DOHH2 (cell line): Measurements from ENCODE around the gene CD2BP2.
"Not testable (repeated sequence)": the region's sequence is repeated elsewhere in the genome, so short reads cannot be mapped to it uniquely, and the experiment has no call there.

ENCODE experiments used
- H3F3A ChIP-seq: fragments of 200-600 bp; sonication (generic), shearing (Covaris generic); 2 replicates; pipeline ENCODE4 v1.6.0; 2016; ENCODE audit warnings: antibody characterized with exemption, mild to moderate bottlenecking; ENCODE audit not compliant: control insufficient read depth, insufficient read depth
- H3K27ac ChIP-seq: fragments of 200-600 bp; sonication (generic); 2 replicates; pipeline ENCODE4 v1.5.1; 2014; ENCODE audit warnings: low read depth, mild to moderate bottlenecking, low read length, moderate library complexity
- H3K27me3 ChIP-seq: fragments of 200-600 bp; sonication (generic); 2 replicates; pipeline ENCODE4 v1.6.1; 2014; ENCODE audit warnings: mild to moderate bottlenecking, low read length, mixed read lengths; ENCODE audit not compliant: control insufficient read depth
- H3K36me3 ChIP-seq: fragments of 200-600 bp; sonication (generic); 2 replicates; pipeline ENCODE4 v1.6.1; 2014; ENCODE audit warnings: mild to moderate bottlenecking, low read length, moderate library complexity, mixed read lengths; ENCODE audit not compliant: control insufficient read depth
- H3K4me1 ChIP-seq: fragments of 200-600 bp; sonication (generic); 2 replicates; pipeline ENCODE4 v1.6.1; 2014; ENCODE audit warnings: mild to moderate bottlenecking, low read length, mixed read lengths; ENCODE audit not compliant: control insufficient read depth
- H3K4me2 ChIP-seq: fragments of 200-600 bp; sonication (generic); 2 replicates; pipeline ENCODE4 v1.6.0; 2014; ENCODE audit warnings: mild to moderate bottlenecking, low read length, moderate library complexity
- H3K4me3 ChIP-seq: fragments of 200-600 bp; sonication (generic); 2 replicates; pipeline ENCODE4 v1.5.1; 2014; ENCODE audit warnings: mild to moderate bottlenecking, low read length, mixed read lengths
- H3K79me2 ChIP-seq: fragments of 200-600 bp; sonication (generic); 2 replicates; pipeline ENCODE4 v1.6.1; 2014; ENCODE audit warnings: mild to moderate bottlenecking, low read length, mixed read lengths; ENCODE audit not compliant: control insufficient read depth
- H3K9me2 ChIP-seq: fragments of 200-600 bp; sonication (generic); replicated peaks from 2 replicates; pipeline ENCODE4 v1.6.1; 2014; ENCODE audit warnings: mild to moderate bottlenecking, low read length, mixed read lengths; ENCODE audit not compliant: control insufficient read depth
- H3K9me3 ChIP-seq: fragments of 200-600 bp; sonication (generic); 2 replicates; pipeline ENCODE4 v1.6.1; 2014; ENCODE audit warnings: antibody characterized with exemption, low read length, mixed read lengths; ENCODE audit not compliant: control insufficient read depth, insufficient read depth
- H4K20me1 ChIP-seq: fragments of 200-600 bp; sonication (generic); 2 replicates; pipeline ENCODE4 v1.6.0; 2014; ENCODE audit warnings: low read depth, mild to moderate bottlenecking, antibody characterized with exemption, low read length, moderate library complexity; ENCODE audit not compliant: control insufficient read depth, insufficient read depth
- CTCF ChIP-seq: fragments of 200-600 bp; sonication (generic); IDR thresholded peaks from one replicate; pipeline ENCODE4 v1.5.1; 2014; ENCODE audit warnings: antibody characterized with exemption, mild to moderate bottlenecking, low read depth, low read length; ENCODE audit not compliant: poor library complexity, severe bottlenecking
- EZH2phosphoT487 ChIP-seq: fragments of 200-600 bp; sonication (generic); IDR thresholded peaks from 2 replicates; pipeline ENCODE4 v1.6.1; 2017; ENCODE audit warnings: borderline replicate concordance, mild to moderate bottlenecking, antibody characterized with exemption, low read length, moderate library complexity, mixed read lengths

CD2BP2 gene

GRCh38 chr16:30398661-30399434 lies 43.7 kb upstream of the CD2BP2 start:
- no peaks in the 10 kb centered on the region for H3K9me2 ChIP-seq
- peaks cover 4% of the 10 kb centered on the region for H3F3A ChIP-seq
- H3K36me3 ChIP-seq = peaks cover 31% of the 10 kb centered on the region
- TF ChIP-seq CTCF (no peak), EZH2phosphoT487 (no peak)
- no peaks in the 10 kb centered on the region for H3K27me3 ChIP-seq
- H3K9me3 ChIP-seq = no peaks in the 10 kb centered on the region
- H3K27ac ChIP-seq = no peak overlapping the region
- H3K4me1 ChIP-seq = peaks cover 44% of the 10 kb centered on the region
- peaks cover 3% of the 10 kb centered on the region; the same call in 1 of the 2 replicates for H4K20me1 ChIP-seq
- H3K79me2 ChIP-seq = peaks cover 28% of the 10 kb centered on the region
- no peak overlapping the region for H3K4me3 ChIP-seq
- H3K4me2 ChIP-seq = no peak overlapping the region

DNA sequence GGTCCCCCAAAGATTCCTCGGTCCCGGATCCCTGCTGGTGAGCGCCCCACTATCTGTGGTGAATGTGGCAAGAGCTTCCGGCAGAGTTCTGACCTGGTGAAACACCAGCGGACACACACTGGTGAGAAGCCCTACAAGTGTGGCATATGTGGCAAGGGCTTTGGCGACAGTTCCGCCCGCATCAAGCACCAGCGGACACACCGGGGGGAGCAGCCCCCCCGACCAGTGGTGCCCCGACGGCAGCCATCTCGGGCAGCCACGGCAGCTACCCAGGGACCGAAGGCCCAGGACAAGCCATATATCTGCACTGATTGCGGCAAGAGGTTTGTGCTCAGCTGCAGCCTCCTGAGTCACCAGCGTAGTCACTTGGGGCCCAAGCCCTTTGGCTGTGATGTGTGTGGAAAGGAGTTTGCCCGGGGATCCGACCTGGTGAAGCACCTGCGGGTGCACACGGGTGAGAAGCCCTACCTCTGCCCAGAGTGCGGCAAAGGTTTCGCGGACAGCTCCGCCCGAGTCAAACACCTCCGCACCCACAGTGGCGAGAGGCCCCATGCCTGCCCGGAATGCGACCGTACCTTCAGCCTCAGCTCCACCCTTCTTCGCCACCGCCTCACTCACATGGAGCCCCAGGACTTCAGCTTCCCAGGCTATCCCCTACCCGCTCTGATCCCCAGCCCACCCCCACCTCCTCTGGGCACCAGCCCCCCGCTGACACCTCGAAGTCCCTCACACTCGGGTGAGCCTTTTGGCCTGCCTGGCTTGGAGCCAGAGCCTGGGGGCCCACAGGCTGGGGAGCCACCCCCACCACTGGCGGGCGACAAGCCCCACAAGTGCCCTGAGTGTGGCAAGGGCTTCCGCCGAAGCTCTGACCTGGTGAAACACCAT lies 42.9 kb upstream of the CD2BP2 start:
- H3K9me3 ChIP-seq = no peaks in the 10 kb centered on the region
- H3K79me2 ChIP-seq = peaks cover 28% of the 10 kb centered on the region
- no peak overlapping the region for H3K4me3 ChIP-seq
- peaks cover 31% of the 10 kb centered on the region for H3K36me3 ChIP-seq
- H3K4me2 ChIP-seq = no peak overlapping the region
- TF ChIP-seq CTCF (no peak), EZH2phosphoT487 (no peak)
- peaks cover 3% of the 10 kb centered on the region; the same call in 1 of the 2 replicates for H4K20me1 ChIP-seq
- H3K27ac ChIP-seq = no peak overlapping the region
- H3K9me2 ChIP-seq = no peaks in the 10 kb centered on the region
- no peaks in the 10 kb centered on the region for H3K27me3 ChIP-seq
- H3K4me1 ChIP-seq = peaks cover 44% of the 10 kb centered on the region
- H3F3A ChIP-seq = peaks cover 4% of the 10 kb centered on the region

- Histone ChIP-seq H4K20me1 (peaks cover 3% of the 10 kb centered on the region; the same call in 1 of the 2 replicates), H3K9me2 (no peaks in the 10 kb centered on the region), H3K4me1 (peaks cover 44% of the 10 kb centered on the region), H3K9me3 (no peaks in the 10 kb centered on the region), H3F3A (peaks cover 4% of the 10 kb centered on the region), H3K4me2 (peak overlapping the region; percentile 97), H3K79me2 (peaks cover 28% of the 10 kb centered on the region), H3K27me3 (no peaks in the 10 kb centered on the region), H3K36me3 (peaks cover 31% of the 10 kb centered on the region), H3K27ac (no peak overlapping the region), H3K4me3 (no peak overlapping the region)
- TF ChIP-seq CTCF (no peak), EZH2phosphoT487 (no peak)
These were observed 41.9 kb upstream of the CD2BP2 start for GRCh38 chr16:30397056-30397455.

DNA sequence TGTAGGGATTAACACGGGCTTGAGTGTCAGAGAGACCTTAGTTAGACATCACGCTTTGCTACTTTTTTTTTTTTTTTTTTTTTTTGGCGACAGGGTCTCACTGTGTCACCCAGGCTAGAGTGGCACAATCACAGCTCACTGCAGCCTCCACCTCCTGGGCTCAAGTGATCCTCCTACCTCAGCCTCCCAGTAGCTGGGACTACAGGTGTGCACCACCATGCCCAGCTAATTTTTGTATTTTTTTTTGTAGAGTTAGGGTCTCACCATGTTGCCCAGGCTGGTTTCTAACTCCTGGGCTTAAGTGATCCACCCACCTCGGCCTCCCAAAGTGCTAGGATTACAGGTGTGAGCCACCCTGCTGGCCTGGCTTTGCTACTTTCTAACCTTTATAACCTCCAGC lies 41.5 kb upstream of the CD2BP2 start:
- Histone ChIP-seq H3K4me3 (peak overlapping the region; percentile 99), H3K79me2 (peaks cover 28% of the 10 kb centered on the region), H3K4me1 (peaks cover 43% of the 10 kb centered on the region), H3K4me2 (peak overlapping the region; percentile 97), H3K36me3 (peaks cover 31% of the 10 kb centered on the region)
- not testable (repeated sequence) for H4K20me1 ChIP-seq, H3F3A ChIP-seq, H3K9me3 ChIP-seq, H3K9me2 ChIP-seq, H3K27ac ChIP-seq, H3K27me3 ChIP-seq
